ENCODE results near the gene SYNPO2L. TPM values are rescaled to one million over a fixed set of nuclear protein-coding genes. Genes with fewer than 3 reads are reported as not detected.
"Not testable (repeated sequence)": the region's sequence is repeated elsewhere in the genome, so short reads cannot be mapped to it uniquely, and the experiment has no call there.

SYNPO2L gene
- total RNA-seq, 1 donor from 2014 or later: 1.2 TPM

- not testable (repeated sequence) for H3K9me3 ChIP-seq (ENCODE audit: insufficient read depth, low read depth, low read length); H3K36me3 Mint-ChIP-seq (ENCODE audit: low read depth, unreplicated experiment); H3K9ac ChIP-seq (ENCODE audit: low read length); H3K36me3 ChIP-seq (ENCODE audit: insufficient read depth, low read length); H3K27me3 Mint-ChIP-seq (ENCODE audit: low read depth, unreplicated experiment); FAIRE-seq; H3K4me1 ChIP-seq (ENCODE audit: insufficient read depth, low read length); H3K27me3 ChIP-seq (ENCODE audit: insufficient read depth, low read length); H3K9me3 Mint-ChIP-seq (ENCODE audit: unreplicated experiment); H3K27ac Mint-ChIP-seq (ENCODE audit: unreplicated experiment); H3K79me2 ChIP-seq (ENCODE audit: insufficient read depth, low read length); H3K4me2 ChIP-seq (ENCODE audit: low read length); H3K27ac ChIP-seq (ENCODE audit: low read depth, low read length); DNase-seq (ENCODE audit: low read depth); H3K4me3 Mint-ChIP-seq (ENCODE audit: unreplicated experiment); H4K20me1 ChIP-seq (ENCODE audit: insufficient read depth, low read length); H2AFZ ChIP-seq (ENCODE audit: low read depth, low read length); H3K4me3 ChIP-seq (ENCODE audit: insufficient read depth, low read depth, low read length)
- H3K4me1 Mint-ChIP-seq (ENCODE audit: low read depth, unreplicated experiment): peaks cover 22% of the 10 kb centered on the region
Measured at GRCh38 chr10:73665581-73665980, 9.8 kb upstream of the SYNPO2L start.

GRCh38 chr10:73664156-73665040 lies 8.6 kb upstream of the SYNPO2L start:
- H3K9me3 Mint-ChIP-seq (ENCODE audit: unreplicated experiment); H3K27ac ChIP-seq (ENCODE audit: low read depth, low read length); H2AFZ ChIP-seq (ENCODE audit: low read depth, low read length); DNase-seq (ENCODE audit: low read depth); H3K79me2 ChIP-seq (ENCODE audit: insufficient read depth, low read length); H3K9ac ChIP-seq (ENCODE audit: low read length); FAIRE-seq; H3K27me3 Mint-ChIP-seq (ENCODE audit: low read depth, unreplicated experiment); H3K27ac Mint-ChIP-seq (ENCODE audit: unreplicated experiment); H3K4me1 ChIP-seq (ENCODE audit: insufficient read depth, low read length); H3K9me3 ChIP-seq (ENCODE audit: insufficient read depth, low read depth, low read length); H3K36me3 Mint-ChIP-seq (ENCODE audit: low read depth, unreplicated experiment); H3K36me3 ChIP-seq (ENCODE audit: insufficient read depth, low read length); H3K4me3 Mint-ChIP-seq (ENCODE audit: unreplicated experiment); H3K4me2 ChIP-seq (ENCODE audit: low read length); H4K20me1 ChIP-seq (ENCODE audit: insufficient read depth, low read length); H3K4me3 ChIP-seq (ENCODE audit: insufficient read depth, low read depth, low read length); H3K27me3 ChIP-seq (ENCODE audit: insufficient read depth, low read length): not testable (repeated sequence)
- H3K4me1 Mint-ChIP-seq (ENCODE audit: low read depth, unreplicated experiment): peaks cover 26% of the 10 kb centered on the region

- H4K20me1 ChIP-seq (ENCODE audit: insufficient read depth, low read length); H2AFZ ChIP-seq (ENCODE audit: low read depth, low read length); H3K9me3 ChIP-seq (ENCODE audit: insufficient read depth, low read depth, low read length); H3K27me3 Mint-ChIP-seq (ENCODE audit: low read depth, unreplicated experiment); H3K36me3 ChIP-seq (ENCODE audit: insufficient read depth, low read length); H3K4me2 ChIP-seq (ENCODE audit: low read length); H3K27ac Mint-ChIP-seq (ENCODE audit: unreplicated experiment); FAIRE-seq; H3K4me1 ChIP-seq (ENCODE audit: insufficient read depth, low read length); H3K4me3 Mint-ChIP-seq (ENCODE audit: unreplicated experiment); H3K36me3 Mint-ChIP-seq (ENCODE audit: low read depth, unreplicated experiment); H3K4me3 ChIP-seq (ENCODE audit: insufficient read depth, low read depth, low read length); H3K9ac ChIP-seq (ENCODE audit: low read length); DNase-seq (ENCODE audit: low read depth); H3K27me3 ChIP-seq (ENCODE audit: insufficient read depth, low read length); H3K79me2 ChIP-seq (ENCODE audit: insufficient read depth, low read length); H3K9me3 Mint-ChIP-seq (ENCODE audit: unreplicated experiment); H3K27ac ChIP-seq (ENCODE audit: low read depth, low read length): not testable (repeated sequence)
- peaks cover 24% of the 10 kb centered on the region for H3K4me1 Mint-ChIP-seq (ENCODE audit: low read depth, unreplicated experiment)
Measured at GRCh38 chr10:73663621-73664020, 7.8 kb upstream of the SYNPO2L start.

- H3K36me3 ChIP-seq (ENCODE audit: insufficient read depth, low read length); H3K9ac ChIP-seq (ENCODE audit: low read length); H3K4me3 Mint-ChIP-seq (ENCODE audit: unreplicated experiment); H3K27me3 Mint-ChIP-seq (ENCODE audit: low read depth, unreplicated experiment); H3K79me2 ChIP-seq (ENCODE audit: insufficient read depth, low read length); H3K4me3 ChIP-seq (ENCODE audit: insufficient read depth, low read depth, low read length); H3K4me1 ChIP-seq (ENCODE audit: insufficient read depth, low read length); H3K27ac ChIP-seq (ENCODE audit: low read depth, low read length); H3K27ac Mint-ChIP-seq (ENCODE audit: unreplicated experiment); H3K9me3 Mint-ChIP-seq (ENCODE audit: unreplicated experiment); H3K4me2 ChIP-seq (ENCODE audit: low read length); H3K27me3 ChIP-seq (ENCODE audit: insufficient read depth, low read length); H4K20me1 ChIP-seq (ENCODE audit: insufficient read depth, low read length); H3K36me3 Mint-ChIP-seq (ENCODE audit: low read depth, unreplicated experiment); DNase-seq (ENCODE audit: low read depth); FAIRE-seq; H2AFZ ChIP-seq (ENCODE audit: low read depth, low read length); H3K9me3 ChIP-seq (ENCODE audit: insufficient read depth, low read depth, low read length): not testable (repeated sequence)
- H3K4me1 Mint-ChIP-seq (ENCODE audit: low read depth, unreplicated experiment): peaks cover 23% of the 10 kb centered on the region
Measured at GRCh38 chr10:73662705-73663104, 6.9 kb upstream of the SYNPO2L start.

Measured in astrocyte (in vitro differentiated cells and primary cell).